Naive thymus-derived CD4-positive, alpha-beta T cell (primary cell): Measurements from ENCODE around the gene MEGF11. TPM values are rescaled to one million over a fixed set of nuclear protein-coding genes. Genes with fewer than 3 reads are reported as not detected.
A peak's percentile ranks its signal among the peaks of the same experiment; 100 is the strongest.

ENCODE experiments used
- ATAC-seq: fragments of 150-1000 bp; cut with Tn5 transposase; 2 replicates; pipeline ENCODE4 v1.10.0; 2021; ENCODE audit warnings: mild to moderate bottlenecking, moderate library complexity
- CTCF ChIA-PET: fragments of 350-600 bp; sonication (Branson Sonifier 250); formaldehyde crosslinking; loops from one replicate; lab custom pipeline; 2021; ENCODE audit warnings: antibody characterized with exemption; lab: Charles Lee
- POLR2A ChIA-PET: fragments of 350-600 bp; sonication (Branson Sonifier 250); formaldehyde crosslinking; loops from one replicate; lab custom pipeline; 2021; ENCODE audit warnings: antibody characterized with exemption, inconsistent platforms; lab: Charles Lee
- DNase-seq, 9 donors: peaks; one replicate each; pipeline versions ENCODE4 v3.0.0 to v3.0.0-alpha.2; 2020 to 2022; ENCODE audit warnings: mixed read lengths in 1 of 9
- H3K27ac ChIP-seq: one replicate; pipeline ENCODE4 v1.7.0; 2013; ENCODE audit warnings: mild to moderate bottlenecking, low read depth, low read length, moderate library complexity
- H3K27me3 ChIP-seq, 2 donors: one replicate each; pipeline ENCODE4 v1.7.0; 2013; ENCODE audit warnings: low read length in 2 of 2, mild to moderate bottlenecking in 2 of 2, moderate library complexity in 2 of 2; ENCODE audit not compliant: control insufficient read depth in 2 of 2, insufficient read depth in 2 of 2
- H3K36me3 ChIP-seq, 3 experiments: 1 replicate in 2 of 3; 2 replicates in 1 of 3; pipeline ENCODE4 v1.7.0; 2013; ENCODE audit warnings: low read length in 3 of 3, mild to moderate bottlenecking in 3 of 3, moderate library complexity in 1 of 3; ENCODE audit not compliant: insufficient read depth in 3 of 3, control insufficient read depth in 2 of 3
- H3K4me1 ChIP-seq, 2 donors: one replicate each; pipeline ENCODE4 v1.7.0; 2013; ENCODE audit warnings: low read length in 2 of 2, mild to moderate bottlenecking in 2 of 2, moderate library complexity in 1 of 2; ENCODE audit not compliant: control insufficient read depth in 2 of 2, insufficient read depth in 2 of 2
- H3K4me3 ChIP-seq: 2 replicates; pipeline ENCODE4 v1.7.0; 2013; ENCODE audit warnings: mild to moderate bottlenecking, low read length
- H3K9me3 ChIP-seq, 3 experiments: 1 replicate in 2 of 3; 2 replicates in 1 of 3; pipeline ENCODE4 v1.7.0; 2013; ENCODE audit warnings: low read length in 3 of 3; ENCODE audit not compliant: control insufficient read depth in 2 of 3
- H3K27ac Mint-ChIP-seq, 9 donors: one replicate each; pipeline ENCODE4 v1.8.0; 2020 to 2022; ENCODE audit warnings: mixed read lengths in 9 of 9, mild to moderate bottlenecking in 8 of 9, moderate library complexity in 5 of 9, inconsistent platforms in 2 of 9
- H3K27me3 Mint-ChIP-seq, 5 donors: one replicate each; pipeline ENCODE4 v1.8.0; 2021 to 2022; ENCODE audit warnings: mixed read lengths in 5 of 5, mild to moderate bottlenecking in 1 of 5
- H3K36me3 Mint-ChIP-seq, 5 donors: one replicate each; pipeline ENCODE4 v1.8.0; 2020 to 2022; ENCODE audit warnings: mixed read lengths in 5 of 5, mild to moderate bottlenecking in 3 of 5, inconsistent platforms in 1 of 5
- H3K4me1 Mint-ChIP-seq, 7 donors: one replicate each; pipeline ENCODE4 v1.8.0; 2020 to 2022; ENCODE audit warnings: mixed read lengths in 7 of 7, mild to moderate bottlenecking in 3 of 7, inconsistent platforms in 1 of 7
- H3K4me3 Mint-ChIP-seq, 10 donors: one replicate each; pipeline ENCODE4 v1.8.0; 2020 to 2022; ENCODE audit warnings: mild to moderate bottlenecking in 10 of 10, mixed read lengths in 10 of 10, moderate library complexity in 6 of 10, inconsistent platforms in 2 of 10
- H3K9me3 Mint-ChIP-seq, 11 donors: one replicate each; pipeline ENCODE4 v1.8.0; 2020 to 2022; ENCODE audit warnings: mixed read lengths in 11 of 11, mild to moderate bottlenecking in 4 of 11, inconsistent platforms in 1 of 11, moderate library complexity in 1 of 11
- intact Hi-C, 2 donors: fragments of 100-400 bp; cut with micrococcal nuclease; formaldehyde crosslinking; loops; one replicate each; pipeline ENCODE4 v1.15.1; 2023
- polyA plus RNA-seq, 2 donors: library from polyadenylated mRNA; unstranded; fragments of 300-500 nt; fragmentation: Illumina TruSeq; gene quantifications; one replicate each; pipeline ENCODE4 v1.2.3, GENCODE V29; 2021
- total RNA-seq, 6 experiments: library from RNA in 5 of 6; stranded (reverse) in 5 of 6; gene quantifications; 1 replicate in 5 of 6; 2 replicates in 1 of 6; pipeline ENCODE4 v1.2.3 and lab custom pipeline; 2021 to 2026

MEGF11 gene
- total and polyA plus RNA-seq, 7 experiments from 2014 or later: 0.45 TPM; not detected in 6

DNA sequence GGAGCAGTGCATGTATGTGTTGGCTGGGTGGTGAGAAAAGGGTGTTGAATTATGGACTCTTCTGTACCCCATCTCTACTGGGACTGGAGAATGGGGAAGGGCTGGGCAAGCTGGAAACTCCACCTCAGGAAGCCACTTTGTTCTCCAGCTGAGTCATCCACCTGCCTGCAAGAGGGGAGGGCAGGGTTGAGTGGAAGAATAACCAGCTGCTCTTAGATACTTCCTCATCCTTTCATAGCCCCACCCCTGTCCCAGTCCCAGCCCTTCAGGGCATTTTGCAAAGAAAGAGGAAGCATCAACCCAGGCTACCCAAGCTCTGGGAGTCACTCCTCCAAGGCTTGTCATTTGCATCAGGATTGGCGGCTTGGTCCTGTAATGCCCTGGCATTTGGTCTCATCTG is 351.2 kb downstream of the MEGF11 start:
- intact Hi-C loops: no loop called here
- peaks cover 0 to 48% (median 4%) of the 10 kb centered on the region in 7 donors for H3K4me1 Mint-ChIP-seq
- peak overlapping the region in 1 of 10 donors; percentile 37 for H3K4me3 Mint-ChIP-seq
- no peak overlapping the region for H3K27ac ChIP-seq
- DNase-seq (no peak), ATAC-seq (peak; percentile 97)
- H3K4me3 ChIP-seq: no peak overlapping the region
- H3K27me3 ChIP-seq: no peaks in the 10 kb centered on the region
- H3K36me3 ChIP-seq: peaks cover 0 to 65% (median 4%) of the 10 kb centered on the region in 3 experiments
- H3K27me3 Mint-ChIP-seq: no peaks in the 10 kb centered on the region
- peaks cover 0 to 2% (median 0%) of the 10 kb centered on the region in 11 donors for H3K9me3 Mint-ChIP-seq
- peak overlapping the region in 1 of 9 donors; percentile 21 for H3K27ac Mint-ChIP-seq
- ChIA-PET POLR2A (interaction anchor here (1.4 kb wide), 1 partner anchor 605 kb away, joined by 4 read pairs; no protein-coding TSS in a partner anchor), CTCF (no interaction called here)
- no peaks in the 10 kb centered on the region for H3K9me3 ChIP-seq
- peaks cover 10 to 69% (median 40%) of the 10 kb centered on the region in 5 donors for H3K36me3 Mint-ChIP-seq
- no peaks in the 10 kb centered on the region for H3K4me1 ChIP-seq

GRCh38 chr15:65901836-65902235 is 351.7 kb downstream of the MEGF11 start:
- ChIA-PET POLR2A (interaction anchor here (0.5 to 1.4 kb wide), 2 partner anchors 20 to 604 kb away, joined by 3 to 4 read pairs; no protein-coding TSS in a partner anchor), CTCF (no interaction called here)
- Mint-ChIP-seq H3K9me3 (peaks cover 0 to 2% (median 0%) of the 10 kb centered on the region in 11 donors), H3K4me3 (peak overlapping the region in 1 of 10 donors; percentile 37), H3K27me3 (no peaks in the 10 kb centered on the region), H3K27ac (peak overlapping the region in 1 of 9 donors; percentile 21), H3K36me3 (peaks cover 6 to 68% (median 36%) of the 10 kb centered on the region in 5 donors), H3K4me1 (peaks cover 0 to 46% (median 4%) of the 10 kb centered on the region in 7 donors)
- ATAC-seq (no peak), DNase-seq (no peak)
- Histone ChIP-seq H3K9me3 (no peaks in the 10 kb centered on the region), H3K36me3 (peaks cover 0 to 69% (median 4%) of the 10 kb centered on the region in 3 experiments), H3K4me3 (no peak overlapping the region), H3K4me1 (no peaks in the 10 kb centered on the region), H3K27me3 (no peaks in the 10 kb centered on the region), H3K27ac (no peak overlapping the region)
- intact Hi-C loops: no loop called here

- no peak overlapping the region for H3K4me3 Mint-ChIP-seq
- no peaks in the 10 kb centered on the region for H3K9me3 ChIP-seq
- POLR2A ChIA-PET: interaction anchor here (0.5 to 1.4 kb wide), 2 partner anchors 20 to 603 kb away, joined by 3 to 4 read pairs; no protein-coding TSS in a partner anchor
- H3K36me3 Mint-ChIP-seq: peaks cover 6 to 68% (median 38%) of the 10 kb centered on the region in 5 donors
- H3K27me3 ChIP-seq: no peaks in the 10 kb centered on the region
- no peaks in the 10 kb centered on the region for H3K4me1 ChIP-seq
- no peak overlapping the region for H3K27ac Mint-ChIP-seq
- H3K27ac ChIP-seq: no peak overlapping the region
- peaks cover 0 to 2% (median 0%) of the 10 kb centered on the region in 11 donors for H3K9me3 Mint-ChIP-seq
- peaks cover 0 to 47% (median 4%) of the 10 kb centered on the region in 7 donors for H3K4me1 Mint-ChIP-seq
- DNase-seq (no peak), ATAC-seq (no peak)
- peaks cover 0 to 66% (median 4%) of the 10 kb centered on the region in 3 experiments for H3K36me3 ChIP-seq
- intact Hi-C loops: no loop called here
- H3K27me3 Mint-ChIP-seq: no peaks in the 10 kb centered on the region
- CTCF ChIA-PET: no interaction called here
- no peak overlapping the region for H3K4me3 ChIP-seq
These were observed 352.2 kb downstream of the MEGF11 start for GRCh38 chr15:65901336-65901735.

DNA sequence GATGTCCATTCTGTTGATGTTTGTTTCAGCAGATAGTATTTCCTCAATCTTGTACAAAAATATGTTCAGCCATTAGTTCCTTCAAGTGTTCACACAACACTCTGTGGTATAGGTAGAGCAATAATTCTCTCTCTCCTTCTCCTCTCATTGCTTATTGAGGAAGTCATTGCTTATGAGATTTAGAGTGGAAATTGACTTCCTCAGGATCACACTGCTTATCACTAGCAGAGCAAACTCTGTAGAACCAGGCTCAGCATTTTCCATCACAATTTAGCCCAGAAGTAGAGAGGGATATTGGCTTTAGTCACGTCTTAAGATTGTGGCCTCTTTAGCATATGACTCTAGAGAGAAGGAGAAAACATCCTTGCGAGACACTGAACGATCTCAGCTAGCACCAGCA is 353.1 kb downstream of the MEGF11 start:
- Histone ChIP-seq H3K27me3 (no peaks in the 10 kb centered on the region), H3K27ac (no peak overlapping the region), H3K4me3 (no peak overlapping the region), H3K9me3 (no peaks in the 10 kb centered on the region), H3K4me1 (no peaks in the 10 kb centered on the region), H3K36me3 (peaks cover 0 to 62% (median 4%) of the 10 kb centered on the region in 3 experiments)
- Mint-ChIP-seq H3K4me1 (peaks cover 0 to 49% (median 4%) of the 10 kb centered on the region in 7 donors), H3K27me3 (no peaks in the 10 kb centered on the region), H3K27ac (no peak overlapping the region), H3K36me3 (peaks cover 9 to 69% (median 39%) of the 10 kb centered on the region in 5 donors), H3K4me3 (no peak overlapping the region), H3K9me3 (peaks cover 0 to 2% (median 0%) of the 10 kb centered on the region in 11 donors)
- DNase-seq (no peak), ATAC-seq (no peak)
- intact Hi-C loops: no loop called here
- POLR2A ChIA-PET: no interaction called here
- CTCF ChIA-PET: no interaction called here

GRCh38 chr15:65896236-65896635 is 357.3 kb downstream of the MEGF11 start:
- Histone ChIP-seq H3K27me3 (no peaks in the 10 kb centered on the region), H3K36me3 (peaks cover 0 to 45% (median 4%) of the 10 kb centered on the region in 3 experiments), H3K9me3 (no peaks in the 10 kb centered on the region), H3K4me3 (no peak overlapping the region), H3K27ac (no peak overlapping the region), H3K4me1 (no peaks in the 10 kb centered on the region)
- Mint-ChIP-seq H3K27ac (no peak overlapping the region), H3K36me3 (peaks cover 5 to 55% (median 26%) of the 10 kb centered on the region in 5 donors), H3K4me1 (peaks cover 4 to 36% (median 10%) of the 10 kb centered on the region in 7 donors), H3K9me3 (no peaks in the 10 kb centered on the region), H3K4me3 (no peak overlapping the region), H3K27me3 (no peaks in the 10 kb centered on the region)
- DNase-seq (no peak), ATAC-seq (no peak)
- CTCF ChIA-PET: no interaction called here
- POLR2A ChIA-PET: no interaction called here
- intact Hi-C loops: no loop called here

GRCh38 chr15:65893060-65893459 is 360.5 kb downstream of the MEGF11 start:
- peaks cover 11 to 16% of the 10 kb centered on the region in 2 donors for H3K4me1 ChIP-seq
- DNase-seq: no peak
- no peak overlapping the region for H3K27ac ChIP-seq
- Mint-ChIP-seq H3K36me3 (peaks cover 5 to 43% (median 26%) of the 10 kb centered on the region in 5 donors), H3K27me3 (no peaks in the 10 kb centered on the region), H3K4me1 (peaks cover 17 to 43% (median 36%) of the 10 kb centered on the region in 7 donors), H3K27ac (peak overlapping the region in 1 of 9 donors; percentile 42), H3K4me3 (no peak overlapping the region), H3K9me3 (no peaks in the 10 kb centered on the region)
- H3K9me3 ChIP-seq: no peaks in the 10 kb centered on the region
- no peak for ATAC-seq
- no peak overlapping the region for H3K4me3 ChIP-seq
- ChIA-PET POLR2A (no interaction called here), CTCF (no interaction called here)
- peaks cover 3 to 31% (median 7%) of the 10 kb centered on the region in 3 experiments for H3K36me3 ChIP-seq
- intact Hi-C loops: no loop called here
- H3K27me3 ChIP-seq: no peaks in the 10 kb centered on the region
